ENCODE measurements around the gene CCDC9B.

The CCDC9B gene

DNA sequence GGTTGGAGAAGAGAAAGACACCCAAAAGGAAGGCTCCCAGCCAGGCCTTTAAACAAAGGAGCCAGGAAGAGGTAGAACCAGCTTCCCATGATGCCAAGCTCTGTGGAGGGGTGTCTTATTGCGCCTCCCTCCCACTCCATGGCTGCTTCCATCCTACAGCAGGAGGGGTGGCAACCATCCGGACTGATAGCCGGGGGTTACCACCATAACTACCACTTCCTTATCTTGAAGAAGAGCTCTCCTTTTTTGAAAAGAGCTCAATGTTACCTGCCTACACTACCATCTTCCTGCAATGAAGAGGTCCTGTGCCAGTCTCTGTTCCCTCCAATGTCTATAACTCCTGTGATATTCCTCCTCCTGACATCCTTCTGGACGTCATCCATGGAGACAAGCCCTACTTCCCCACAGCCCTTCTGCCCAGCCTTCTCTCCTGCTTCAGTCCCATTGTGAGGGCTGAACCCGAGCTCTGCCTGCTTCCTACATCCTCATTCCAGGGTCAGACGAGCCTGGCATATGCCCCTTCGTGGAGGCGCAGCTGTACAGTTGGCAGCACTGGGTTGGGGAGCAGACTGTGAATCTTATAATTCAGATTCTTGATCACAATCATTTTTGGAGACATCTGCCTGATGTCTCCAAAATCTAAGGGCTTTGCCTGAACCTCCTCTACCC lies 8.5 kb downstream of the CCDC9B start:
- H3K4me3 ChIP-seq (replicated peaks; ENCODE audit: insufficient read depth, low read length) = no peak overlapping the region
- no peak for DNase-seq (ENCODE audit: low read depth in 1 of 2, low spot score in 1 of 2)
- TF ChIP-seq SPI1 (IDR thresholded peaks at IDR 0.05; ENCODE audit: borderline replicate concordance, low read depth) = peak; percentile 43; the same call in 1 of the 2 replicates
- TF ChIP-seq, protein P1, sequence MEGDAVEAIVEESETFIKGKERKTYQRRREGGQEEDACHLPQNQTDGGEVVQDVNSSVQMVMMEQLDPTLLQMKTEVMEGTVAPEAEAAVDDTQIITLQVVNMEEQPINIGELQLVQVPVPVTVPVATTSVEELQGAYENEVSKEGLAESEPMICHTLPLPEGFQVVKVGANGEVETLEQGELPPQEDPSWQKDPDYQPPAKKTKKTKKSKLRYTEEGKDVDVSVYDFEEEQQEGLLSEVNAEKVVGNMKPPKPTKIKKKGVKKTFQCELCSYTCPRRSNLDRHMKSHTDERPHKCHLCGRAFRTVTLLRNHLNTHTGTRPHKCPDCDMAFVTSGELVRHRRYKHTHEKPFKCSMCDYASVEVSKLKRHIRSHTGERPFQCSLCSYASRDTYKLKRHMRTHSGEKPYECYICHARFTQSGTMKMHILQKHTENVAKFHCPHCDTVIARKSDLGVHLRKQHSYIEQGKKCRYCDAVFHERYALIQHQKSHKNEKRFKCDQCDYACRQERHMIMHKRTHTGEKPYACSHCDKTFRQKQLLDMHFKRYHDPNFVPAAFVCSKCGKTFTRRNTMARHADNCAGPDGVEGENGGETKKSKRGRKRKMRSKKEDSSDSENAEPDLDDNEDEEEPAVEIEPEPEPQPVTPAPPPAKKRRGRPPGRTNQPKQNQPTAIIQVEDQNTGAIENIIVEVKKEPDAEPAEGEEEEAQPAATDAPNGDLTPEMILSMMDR (IDR thresholded peaks at IDR 0.05; ENCODE audit: insufficient read depth, low read length) = no peak
- H3K27ac ChIP-seq (replicated peaks) = no peak overlapping the region; the same call in 1 of the 2 replicates
- no peaks in the 10 kb centered on the region for H3K27me3 ChIP-seq (ENCODE audit: insufficient read depth, poor library complexity, severe bottlenecking)

DNA sequence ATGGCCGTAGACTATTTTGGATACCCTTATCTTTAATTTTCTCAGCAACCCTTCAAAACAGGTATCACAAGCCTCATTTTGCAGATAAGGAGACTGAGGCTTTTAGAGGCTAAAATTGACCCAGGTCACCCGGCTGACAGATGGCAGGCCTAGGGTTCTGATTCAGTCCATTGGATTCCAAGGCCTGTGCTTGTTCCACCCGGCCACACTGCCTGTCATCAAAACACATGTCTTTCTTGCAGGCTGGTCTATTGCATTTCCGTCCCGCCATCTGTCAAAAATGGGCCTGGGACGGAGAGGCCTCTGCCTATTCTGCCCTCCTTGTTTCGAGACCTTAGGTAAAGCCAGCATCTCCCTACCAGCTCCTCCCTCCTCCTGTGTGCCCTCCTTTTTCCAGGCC lies 9.1 kb downstream of the CCDC9B start:
- no peak for DNase-seq (ENCODE audit: low read depth in 1 of 2, low spot score in 1 of 2)
- TF ChIP-seq, protein P2, sequence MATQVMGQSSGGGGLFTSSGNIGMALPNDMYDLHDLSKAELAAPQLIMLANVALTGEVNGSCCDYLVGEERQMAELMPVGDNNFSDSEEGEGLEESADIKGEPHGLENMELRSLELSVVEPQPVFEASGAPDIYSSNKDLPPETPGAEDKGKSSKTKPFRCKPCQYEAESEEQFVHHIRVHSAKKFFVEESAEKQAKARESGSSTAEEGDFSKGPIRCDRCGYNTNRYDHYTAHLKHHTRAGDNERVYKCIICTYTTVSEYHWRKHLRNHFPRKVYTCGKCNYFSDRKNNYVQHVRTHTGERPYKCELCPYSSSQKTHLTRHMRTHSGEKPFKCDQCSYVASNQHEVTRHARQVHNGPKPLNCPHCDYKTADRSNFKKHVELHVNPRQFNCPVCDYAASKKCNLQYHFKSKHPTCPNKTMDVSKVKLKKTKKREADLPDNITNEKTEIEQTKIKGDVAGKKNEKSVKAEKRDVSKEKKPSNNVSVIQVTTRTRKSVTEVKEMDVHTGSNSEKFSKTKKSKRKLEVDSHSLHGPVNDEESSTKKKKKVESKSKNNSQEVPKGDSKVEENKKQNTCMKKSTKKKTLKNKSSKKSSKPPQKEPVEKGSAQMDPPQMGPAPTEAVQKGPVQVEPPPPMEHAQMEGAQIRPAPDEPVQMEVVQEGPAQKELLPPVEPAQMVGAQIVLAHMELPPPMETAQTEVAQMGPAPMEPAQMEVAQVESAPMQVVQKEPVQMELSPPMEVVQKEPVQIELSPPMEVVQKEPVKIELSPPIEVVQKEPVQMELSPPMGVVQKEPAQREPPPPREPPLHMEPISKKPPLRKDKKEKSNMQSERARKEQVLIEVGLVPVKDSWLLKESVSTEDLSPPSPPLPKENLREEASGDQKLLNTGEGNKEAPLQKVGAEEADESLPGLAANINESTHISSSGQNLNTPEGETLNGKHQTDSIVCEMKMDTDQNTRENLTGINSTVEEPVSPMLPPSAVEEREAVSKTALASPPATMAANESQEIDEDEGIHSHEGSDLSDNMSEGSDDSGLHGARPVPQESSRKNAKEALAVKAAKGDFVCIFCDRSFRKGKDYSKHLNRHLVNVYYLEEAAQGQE (IDR thresholded peaks at IDR 0.05; ENCODE audit: insufficient replicate concordance, low read depth) = no peak
- no peak for TF ChIP-seq POLR2AphosphoS5 (IDR thresholded peaks at IDR 0.05; ENCODE audit: low read depth)
- TF ChIP-seq GABPA (IDR thresholded peaks at IDR 0.05; ENCODE audit: low read depth) = no peak
- no peaks in the 10 kb centered on the region for H3K27me3 ChIP-seq (ENCODE audit: insufficient read depth, poor library complexity, severe bottlenecking)
- no peak overlapping the region for H3K27ac ChIP-seq (replicated peaks)
- H3K4me3 ChIP-seq (replicated peaks; ENCODE audit: insufficient read depth, low read length) = no peak overlapping the region

DNA sequence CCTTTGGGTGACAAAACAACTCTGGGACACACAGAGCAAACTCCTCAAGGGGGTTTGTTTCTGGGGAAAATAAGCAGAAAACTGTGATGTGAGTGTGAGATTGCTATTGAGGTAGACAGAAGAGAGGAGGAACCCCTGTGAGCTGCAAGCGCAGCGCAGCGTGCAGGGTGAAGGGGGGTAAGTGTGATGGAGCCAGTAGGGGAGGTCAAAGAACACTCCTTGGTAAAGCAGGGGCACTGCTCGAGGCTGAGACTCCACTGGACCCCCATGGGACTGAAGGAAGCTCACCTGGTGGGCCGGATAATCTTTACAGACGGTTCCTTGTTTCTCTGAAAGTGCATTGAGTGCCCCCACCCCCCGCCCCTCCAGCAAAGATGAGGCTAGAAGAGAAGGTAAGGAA lies 9.7 kb downstream of the CCDC9B start:
- Histone ChIP-seq H3K27ac (replicated peaks) (no peak overlapping the region), H3K4me3 (replicated peaks; ENCODE audit: insufficient read depth, low read length) (no peak overlapping the region), H3K27me3 (ENCODE audit: insufficient read depth, poor library complexity, severe bottlenecking) (no peaks in the 10 kb centered on the region)
- TF ChIP-seq, protein P2 (IDR thresholded peaks at IDR 0.05; ENCODE audit: insufficient replicate concordance, low read depth) = no peak
- TF ChIP-seq GABPA (IDR thresholded peaks at IDR 0.05; ENCODE audit: low read depth) (no peak), POLR2AphosphoS5 (IDR thresholded peaks at IDR 0.05; ENCODE audit: low read depth) (no peak), SPI1 (IDR thresholded peaks at IDR 0.05; ENCODE audit: borderline replicate concordance, low read depth) (no peak)
- TF ChIP-seq, protein P1 (IDR thresholded peaks at IDR 0.05; ENCODE audit: insufficient read depth, low read length) = no peak
- DNase-seq (ENCODE audit: low read depth in 1 of 2, low spot score in 1 of 2) = no peak

DNA sequence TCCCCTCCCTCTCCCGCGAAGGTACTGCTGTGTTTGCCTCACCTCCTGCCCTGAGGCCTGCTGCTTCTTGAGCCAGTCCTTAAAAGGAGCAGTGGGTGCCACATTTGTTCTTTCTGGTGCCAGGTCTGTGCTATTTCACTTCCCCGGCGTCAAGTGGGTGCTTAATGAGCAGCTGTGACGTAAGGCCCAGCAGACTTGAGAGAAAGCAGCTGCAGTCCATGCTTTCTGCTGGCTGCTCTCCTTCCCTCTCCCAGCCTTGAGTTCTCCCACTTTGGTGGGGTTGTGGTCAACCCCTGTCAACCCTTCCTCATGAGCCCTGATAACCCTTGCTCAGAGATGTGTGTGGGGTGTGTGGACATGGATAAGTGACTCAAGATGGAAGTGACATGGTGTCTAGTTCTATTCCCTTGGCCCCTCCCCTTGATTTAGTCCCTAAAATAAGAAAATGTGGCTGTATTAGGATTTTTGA lies 10.3 kb downstream of the CCDC9B start:
- DNase-seq (ENCODE audit: low read depth in 1 of 2, low spot score in 1 of 2) = peak; percentile 45 to 64
- TF ChIP-seq SPI1 (IDR thresholded peaks at IDR 0.05; ENCODE audit: borderline replicate concordance, low read depth) = no peak
- no peak for TF ChIP-seq POLR2AphosphoS5 (IDR thresholded peaks at IDR 0.05; ENCODE audit: low read depth)
- TF ChIP-seq GABPA (IDR thresholded peaks at IDR 0.05; ENCODE audit: low read depth) = no peak
- peak overlapping the region; percentile 33 for H3K27ac ChIP-seq (replicated peaks)
- H3K27me3 ChIP-seq (ENCODE audit: insufficient read depth, poor library complexity, severe bottlenecking) = no peaks in the 10 kb centered on the region
- H3K4me3 ChIP-seq (replicated peaks; ENCODE audit: insufficient read depth, low read length) = no peak overlapping the region

DNA sequence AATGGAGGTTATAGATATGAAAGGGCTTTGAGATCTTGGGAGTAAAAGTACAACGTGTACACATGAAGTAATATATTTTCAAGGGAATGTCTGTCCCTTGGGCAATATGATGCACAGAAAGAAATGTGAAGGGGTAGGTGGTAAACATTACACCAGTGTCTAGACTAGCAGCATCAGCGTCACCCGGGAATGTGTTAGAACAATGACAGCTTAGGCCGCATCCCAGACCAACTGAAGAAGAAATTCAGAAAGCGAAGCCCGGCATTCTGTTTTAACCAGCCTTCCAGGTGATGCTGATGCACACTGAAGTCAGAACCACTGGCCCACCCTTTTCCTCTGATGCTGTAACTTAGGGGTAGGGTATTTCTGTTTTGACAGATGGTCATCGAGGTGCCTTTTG lies 10.9 kb downstream of the CCDC9B start:
- Histone ChIP-seq H3K4me3 (replicated peaks; ENCODE audit: insufficient read depth, low read length) (no peak overlapping the region), H3K27ac (replicated peaks) (peak overlapping the region; percentile 33), H3K27me3 (ENCODE audit: insufficient read depth, poor library complexity, severe bottlenecking) (no peaks in the 10 kb centered on the region)
- no peak for DNase-seq (ENCODE audit: low read depth in 1 of 2, low spot score in 1 of 2)
- TF ChIP-seq, protein P1 (IDR thresholded peaks at IDR 0.05; ENCODE audit: insufficient read depth, low read length) = no peak
- no peak for TF ChIP-seq SPI1 (IDR thresholded peaks at IDR 0.05; ENCODE audit: borderline replicate concordance, low read depth)
- TF ChIP-seq, protein P2 (IDR thresholded peaks at IDR 0.05; ENCODE audit: insufficient replicate concordance, low read depth) = no peak
- no peak for TF ChIP-seq POLR2AphosphoS5 (IDR thresholded peaks at IDR 0.05; ENCODE audit: low read depth)
- TF ChIP-seq GABPA (IDR thresholded peaks at IDR 0.05; ENCODE audit: low read depth) = no peak

Data from HL-60 (cell line).